ACC112 (cell line): ENCODE measurements around the gene AKR1D1.
"Not testable (repeated sequence)": the region's sequence is repeated elsewhere in the genome, so short reads cannot be mapped to it uniquely, and the experiment has no call there.

Experiments
- H2AFZ ChIP-seq: fragments of 200-600 bp; sonication (generic); one replicate; pipeline ENCODE4 v1.6.0; 2017; ENCODE audit warnings: antibody characterized with exemption, low read length; ENCODE audit not compliant: unreplicated experiment
- H3K27ac ChIP-seq: fragments of 200-600 bp; sonication (generic); 2 replicates; pipeline ENCODE4 v1.5.1; 2014; ENCODE audit warnings: low read depth, mild to moderate bottlenecking, antibody characterized with exemption, low read length, moderate library complexity
- H3K27me3 ChIP-seq: fragments of 200-600 bp; sonication (generic); 2 replicates; pipeline ENCODE4 v1.6.1; 2014; ENCODE audit warnings: mild to moderate bottlenecking, antibody characterized with exemption, low read length, moderate library complexity, mixed read lengths; ENCODE audit not compliant: insufficient read depth
- H3K36me3 ChIP-seq: fragments of 200-600 bp; sonication (generic); 2 replicates; pipeline ENCODE4 v1.6.1; 2016; ENCODE audit warnings: mild to moderate bottlenecking, antibody characterized with exemption, low read length, moderate library complexity, mixed read lengths; ENCODE audit not compliant: insufficient read depth
- H3K4me1 ChIP-seq: fragments of 200-600 bp; sonication (generic); one replicate; pipeline ENCODE4 v1.6.1; 2016; ENCODE audit warnings: low read length, mixed read lengths; ENCODE audit not compliant: insufficient read depth, unreplicated experiment, control insufficient read depth
- H3K4me3 ChIP-seq: fragments of 200-600 bp; sonication (generic); 2 replicates; pipeline ENCODE4 v1.5.1; 2014; ENCODE audit warnings: mild to moderate bottlenecking, low read depth, low read length
- H3K79me2 ChIP-seq: fragments of 200-600 bp; sonication (generic); one replicate; pipeline ENCODE4 v1.6.0; 2016; ENCODE audit warnings: low read length; ENCODE audit not compliant: control insufficient read depth, unreplicated experiment, insufficient read depth

The AKR1D1 gene

GRCh38 chr7:138047907-138048306, 28.4 kb upstream of the AKR1D1 start:
- no peaks in the 10 kb centered on the region for H3K4me1 ChIP-seq
- peaks cover 17% of the 10 kb centered on the region for H3K27me3 ChIP-seq
- H3K4me3 ChIP-seq, result no peak overlapping the region
- no peak overlapping the region for H2AFZ ChIP-seq
- H3K79me2 ChIP-seq, result no peaks in the 10 kb centered on the region
- no peak overlapping the region for H3K27ac ChIP-seq
- no peaks in the 10 kb centered on the region for H3K36me3 ChIP-seq

DNA sequence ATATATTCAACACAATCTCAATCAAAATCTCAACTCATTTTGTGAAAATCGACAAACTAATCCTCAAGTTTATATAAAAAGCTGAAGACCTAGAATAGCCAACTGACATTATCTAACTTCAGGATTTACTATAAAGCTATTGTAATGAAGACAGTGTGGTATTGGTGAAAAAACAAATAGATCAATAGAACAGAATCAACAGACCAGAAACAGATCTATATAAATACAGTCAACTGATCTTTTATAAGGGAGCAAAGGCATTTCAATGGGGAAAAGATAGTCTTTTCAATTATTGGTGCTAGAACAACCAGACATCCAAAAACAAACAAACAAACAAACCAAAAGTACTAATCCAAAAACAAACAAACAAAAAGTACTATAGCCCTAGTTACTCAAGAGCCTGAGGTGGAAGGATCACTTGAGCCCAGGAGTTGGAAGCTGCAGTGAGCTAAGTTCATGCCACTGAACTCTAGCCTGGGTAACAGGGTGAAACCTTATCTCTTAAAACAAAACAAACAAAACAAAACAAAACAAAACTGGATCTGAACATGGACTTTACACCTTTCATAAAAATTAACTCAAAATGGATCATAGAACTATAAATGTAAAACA, 26.6 kb upstream of the AKR1D1 start:
- Histone ChIP-seq H2AFZ (no peak overlapping the region), H3K4me3 (no peak overlapping the region), H3K79me2 (no peaks in the 10 kb centered on the region), H3K36me3 (no peaks in the 10 kb centered on the region), H3K4me1 (no peaks in the 10 kb centered on the region), H3K27ac (no peak overlapping the region), H3K27me3 (peaks cover 16% of the 10 kb centered on the region)

- not testable (repeated sequence) for H3K36me3 ChIP-seq, H3K79me2 ChIP-seq, H3K4me3 ChIP-seq, H3K4me1 ChIP-seq, H3K27ac ChIP-seq, H3K27me3 ChIP-seq, H2AFZ ChIP-seq
These were observed 24.5 kb upstream of the AKR1D1 start for GRCh38 chr7:138051712-138052247.

GRCh38 chr7:138052696-138053095, 23.6 kb upstream of the AKR1D1 start:
- H3K27ac ChIP-seq, result no peak overlapping the region
- no peaks in the 10 kb centered on the region for H3K4me1 ChIP-seq
- H3K27me3 ChIP-seq, result no peaks in the 10 kb centered on the region
- no peak overlapping the region for H2AFZ ChIP-seq
- no peaks in the 10 kb centered on the region for H3K79me2 ChIP-seq
- H3K36me3 ChIP-seq, result no peaks in the 10 kb centered on the region
- no peak overlapping the region for H3K4me3 ChIP-seq

DNA sequence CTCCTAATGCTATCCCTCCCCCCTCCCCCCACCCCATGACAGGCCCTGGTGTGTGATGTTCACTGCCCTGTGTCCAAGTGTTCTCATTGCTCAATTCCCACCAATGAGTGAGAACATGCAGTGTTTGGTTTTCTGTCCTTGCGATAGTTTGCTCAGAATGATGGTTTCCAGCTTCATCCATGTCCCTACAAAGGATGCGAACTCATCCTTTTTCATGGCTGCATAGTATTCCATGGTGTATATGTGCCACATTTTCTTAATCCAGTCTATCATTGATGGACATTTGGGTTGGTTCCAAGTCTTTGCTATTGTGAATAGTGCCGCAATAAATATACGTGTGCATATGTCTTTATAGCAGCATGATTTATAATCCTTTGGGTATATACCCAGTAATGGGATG, 20.6 kb upstream of the AKR1D1 start:
- H3K4me3 ChIP-seq, H3K4me1 ChIP-seq, H3K79me2 ChIP-seq, H2AFZ ChIP-seq, H3K27me3 ChIP-seq, H3K36me3 ChIP-seq, H3K27ac ChIP-seq: not testable (repeated sequence)

- Histone ChIP-seq H3K27ac (no peak overlapping the region), H3K36me3 (no peaks in the 10 kb centered on the region), H3K4me3 (no peak overlapping the region), H3K4me1 (no peaks in the 10 kb centered on the region), H3K79me2 (no peaks in the 10 kb centered on the region), H2AFZ (no peak overlapping the region), H3K27me3 (peaks cover 55% of the 10 kb centered on the region)
These were observed 12.9 kb upstream of the AKR1D1 start for GRCh38 chr7:138063400-138063799.

DNA sequence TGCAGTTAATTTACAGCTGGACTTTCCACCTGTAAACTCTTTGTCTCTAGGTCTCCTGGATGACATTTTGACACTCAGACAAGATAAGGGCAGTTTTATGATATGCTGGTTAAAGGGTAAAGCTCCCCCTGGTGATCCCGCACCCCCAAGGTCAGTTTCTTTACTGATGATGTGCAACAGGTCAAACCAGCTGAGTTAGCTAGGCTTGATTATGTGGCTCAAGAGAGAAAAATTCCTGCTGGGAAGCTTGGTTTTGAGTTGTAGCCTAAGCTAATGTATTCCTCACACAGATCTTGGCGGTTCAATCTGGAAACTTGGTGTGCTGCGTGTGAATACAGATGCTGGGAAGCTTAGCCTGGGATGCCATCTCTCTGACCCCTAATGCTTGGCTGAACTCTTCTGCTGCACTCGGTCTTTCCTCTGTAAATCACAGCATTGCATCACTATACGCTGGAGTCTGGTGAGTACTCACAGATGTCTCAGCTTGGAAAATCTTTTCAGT, 11.4 kb upstream of the AKR1D1 start:
- Histone ChIP-seq H3K79me2 (no peaks in the 10 kb centered on the region), H3K36me3 (no peaks in the 10 kb centered on the region), H3K4me1 (no peaks in the 10 kb centered on the region), H2AFZ (no peak overlapping the region), H3K4me3 (no peak overlapping the region), H3K27ac (no peak overlapping the region), H3K27me3 (peaks cover 53% of the 10 kb centered on the region)

GRCh38 chr7:138065827-138066226, 10.4 kb upstream of the AKR1D1 start:
- Histone ChIP-seq H3K27ac (no peak overlapping the region), H3K27me3 (peaks cover 53% of the 10 kb centered on the region), H2AFZ (no peak overlapping the region), H3K4me3 (no peak overlapping the region), H3K79me2 (no peaks in the 10 kb centered on the region), H3K36me3 (no peaks in the 10 kb centered on the region), H3K4me1 (no peaks in the 10 kb centered on the region)

- Histone ChIP-seq H3K36me3 (no peaks in the 10 kb centered on the region), H3K4me3 (no peak overlapping the region), H3K27ac (no peak overlapping the region), H3K79me2 (no peaks in the 10 kb centered on the region), H3K4me1 (no peaks in the 10 kb centered on the region), H2AFZ (no peak overlapping the region), H3K27me3 (peaks cover 51% of the 10 kb centered on the region)
These were observed 9.3 kb upstream of the AKR1D1 start for GRCh38 chr7:138066954-138067394.

- Histone ChIP-seq H3K27ac (no peak overlapping the region), H3K4me3 (no peak overlapping the region), H2AFZ (no peak overlapping the region), H3K36me3 (no peaks in the 10 kb centered on the region), H3K27me3 (peaks cover 47% of the 10 kb centered on the region), H3K4me1 (no peaks in the 10 kb centered on the region), H3K79me2 (no peaks in the 10 kb centered on the region)
These were observed 8.5 kb upstream of the AKR1D1 start for GRCh38 chr7:138067774-138068173.

DNA sequence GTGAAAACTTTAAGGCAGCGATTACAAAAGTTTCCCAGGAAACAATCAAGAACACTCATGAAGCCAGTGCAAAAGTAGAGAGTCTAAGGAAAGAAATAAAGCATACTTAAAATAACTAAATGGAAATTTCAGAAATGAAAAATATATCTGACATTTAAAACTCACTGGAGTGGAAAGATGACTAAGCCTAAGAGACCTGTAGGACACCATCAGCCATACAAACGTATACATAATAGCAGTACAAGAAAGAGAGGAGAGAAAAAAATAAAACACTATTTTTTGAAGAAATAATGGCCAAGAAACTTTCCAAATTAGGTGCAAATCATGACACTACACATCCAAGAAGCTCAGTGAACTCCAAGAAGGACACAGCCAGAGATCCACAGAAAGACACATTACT, 5.4 kb upstream of the AKR1D1 start:
- no peaks in the 10 kb centered on the region for H3K36me3 ChIP-seq
- H3K4me3 ChIP-seq, result no peak overlapping the region
- no peak overlapping the region for H2AFZ ChIP-seq
- no peaks in the 10 kb centered on the region for H3K79me2 ChIP-seq
- H3K4me1 ChIP-seq, result no peaks in the 10 kb centered on the region
- no peak overlapping the region for H3K27ac ChIP-seq
- peaks cover 39% of the 10 kb centered on the region for H3K27me3 ChIP-seq
